Urinary bladder (tissue), 4 donors: Measurements from ENCODE around the gene BCL6. TPM values are rescaled to one million over a fixed set of nuclear protein-coding genes. Genes with fewer than 3 reads are reported as not detected.

Experiments
- DNase-seq: peaks from one replicate; pipeline ENCODE4 v3.0.0-alpha.2; 2015; ENCODE audit errors: extremely low spot score
- H3K27ac ChIP-seq: one replicate; pipeline ENCODE4 v1.5.1; 2013; ENCODE audit warnings: low read depth, mild to moderate bottlenecking, moderate library complexity
- H3K36me3 ChIP-seq: one replicate; pipeline ENCODE4 v1.6.1; 2013; ENCODE audit warnings: mild to moderate bottlenecking, moderate library complexity; ENCODE audit not compliant: insufficient read depth
- H3K4me1 ChIP-seq: one replicate; pipeline ENCODE4 v1.6.1; 2013; ENCODE audit warnings: mild to moderate bottlenecking, moderate library complexity; ENCODE audit not compliant: insufficient read depth
- H3K4me3 ChIP-seq: one replicate; pipeline ENCODE4 v1.5.1; 2013; ENCODE audit warnings: low read depth, low read length
- WGBS: extraction: QIAGEN DNeasy Blood & Tissue Kit; methylation state at CpG from one replicate; pipeline ENCODE4 v1.1.7; 2013; 5-methylcytosine and 5-hydroxymethylcytosine counted together
- polyA plus RNA-seq: library from polyadenylated mRNA; stranded (reverse); fragments of 200-250 nt; gene quantifications from one replicate; pipeline ENCODE4 v1.2.3, GENCODE V29; 2013
- total RNA-seq: library from RNA; depleted of rRNA; stranded (reverse); fragments of >200 nt; gene quantifications from one replicate; pipeline ENCODE4 v1.2.3, GENCODE V29; 2014
- donor health status: healthy with polysubstance abuse.
- donor health status: healthy.

Gene BCL6
- total and polyA plus RNA-seq, 2 donors: 9.8 to 96.4 TPM

DNA sequence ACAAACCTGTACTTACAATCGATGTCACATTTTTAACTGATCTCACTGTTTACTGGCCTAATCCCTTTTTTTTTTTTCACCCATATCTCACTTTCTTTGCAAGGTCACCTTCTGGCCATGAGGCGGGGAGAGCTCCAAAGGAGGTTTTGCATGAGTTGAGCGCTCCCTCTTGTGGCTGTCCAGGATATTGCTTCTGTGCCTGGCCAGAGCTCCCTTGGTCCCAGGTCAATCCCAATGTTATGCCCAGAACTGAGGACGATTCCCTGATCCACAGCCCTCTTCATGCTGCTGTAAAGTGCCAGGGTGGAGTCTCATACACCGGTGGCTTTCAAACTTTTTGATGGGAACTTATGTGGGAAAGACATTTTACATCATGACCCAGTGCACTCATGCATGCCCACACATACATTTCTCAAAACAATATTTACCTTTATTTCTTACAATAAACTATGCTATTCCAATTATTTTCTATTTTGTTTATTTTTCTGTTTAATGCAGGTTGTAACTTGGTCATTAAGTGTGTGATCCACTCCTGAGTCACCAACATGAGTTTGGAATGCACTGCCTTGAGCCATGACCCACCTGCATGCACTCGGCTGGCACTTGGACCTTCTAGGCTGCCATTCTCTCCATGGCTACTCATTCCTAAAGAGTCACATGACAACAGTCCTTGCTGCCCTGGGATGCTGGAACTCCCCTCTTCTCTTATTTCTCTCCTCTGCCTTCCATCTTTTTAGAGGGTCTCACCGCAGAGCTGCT, 65.5 kb downstream of the BCL6 start:
- Histone ChIP-seq H3K4me3 (no peak overlapping the region), H3K27ac (no peak overlapping the region), H3K36me3 (no peaks in the 10 kb centered on the region), H3K4me1 (no peaks in the 10 kb centered on the region)
- DNase-seq: peak; percentile 35
- 28% methylated on average over 7 of the region's 7 CpGs for WGBS

GRCh38 chr3:187678726-187679268, 66.5 kb downstream of the BCL6 start:
- WGBS: 12% methylated on average over 5 of the region's 5 CpGs
- no peak overlapping the region for H3K4me3 ChIP-seq
- no peaks in the 10 kb centered on the region for H3K36me3 ChIP-seq
- H3K4me1 ChIP-seq: no peaks in the 10 kb centered on the region
- DNase-seq: no peak
- no peak overlapping the region for H3K27ac ChIP-seq

GRCh38 chr3:187677604-187678003, 67.7 kb downstream of the BCL6 start:
- Histone ChIP-seq H3K36me3 (no peaks in the 10 kb centered on the region), H3K4me1 (no peaks in the 10 kb centered on the region), H3K4me3 (no peak overlapping the region), H3K27ac (no peak overlapping the region)
- 9% methylated on average over 1 of the region's 1 CpG for WGBS
- DNase-seq: no peak

DNA sequence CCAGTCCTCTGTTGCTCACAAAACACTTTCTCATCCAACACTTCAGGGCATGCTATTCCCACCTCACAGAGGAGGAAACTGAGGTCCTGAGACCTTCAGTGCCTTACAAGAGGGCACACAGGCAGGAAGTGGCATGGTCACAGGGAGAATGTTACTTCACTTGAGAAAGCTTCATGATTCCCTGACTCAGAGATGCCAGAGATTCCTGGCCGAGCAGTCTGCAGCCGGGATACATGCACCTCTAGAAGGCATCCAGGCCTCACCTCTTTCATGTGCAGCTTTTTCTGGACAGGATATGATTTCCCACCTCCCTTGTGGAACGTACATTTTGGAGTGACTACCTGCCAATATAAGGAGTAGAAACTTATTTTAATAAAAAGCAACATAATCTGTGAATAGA, 72.3 kb downstream of the BCL6 start:
- 57% methylated on average over 3 of the region's 3 CpGs for WGBS
- peaks cover 2% of the 10 kb centered on the region for H3K4me1 ChIP-seq
- no peak overlapping the region for H3K27ac ChIP-seq
- H3K4me3 ChIP-seq: no peak overlapping the region
- no peak for DNase-seq
- no peaks in the 10 kb centered on the region for H3K36me3 ChIP-seq

Other genes with a start within 250 kb of the BCL6 start
- 2.3 TPM for gene SST, start 75.1 kb downstream of the BCL6 start, total RNA-seq
- gene SST, start 75.1 kb downstream of the BCL6 start, polyA plus RNA-seq: 3.7 TPM
- gene RTP2, start 42.9 kb downstream of the BCL6 start, total RNA-seq: not detected
- not detected for gene RTP2, start 42.9 kb downstream of the BCL6 start, polyA plus RNA-seq